ENCODE data around the gene CHST10. TPM values are rescaled to one million over a fixed set of nuclear protein-coding genes. Genes with fewer than 3 reads are reported as not detected.

CHST10 gene
- total RNA-seq, 6 donors from 2014 or later = 2.1 to 14.7 (median 7.9) TPM

- 90 to 93% methylated on average over 8 of the region's 8 CpGs for WGBS, 2 donors
- Histone ChIP-seq H3K36me3 (peaks cover 0 to 51% (median 16%) of the 10 kb centered on the region in 4 donors), H3K27me3 (no peaks in the 10 kb centered on the region), H3K4me1 (no peaks in the 10 kb centered on the region), H3K9me3 (no peaks in the 10 kb centered on the region), H3K27ac (no peak overlapping the region), H3K4me3 (no peak overlapping the region)
- no peak for ATAC-seq (ENCODE audit: low FRiP score in 2 of 2)
- DNase-seq = no peak
- TF ChIP-seq POLR2A (IDR thresholded peaks at IDR 0.05) = no peak
- no peak for TF ChIP-seq EP300 (IDR thresholded peaks at IDR 0.05)
- no peak for TF ChIP-seq POLR2AphosphoS5 (IDR thresholded peaks at IDR 0.05)
- no peak for TF ChIP-seq CTCF (IDR thresholded peaks at IDR 0.05)
Measured at GRCh38 chr2:100392715-100393114, 24.8 kb downstream of the CHST10 start.

- H3K4me3 ChIP-seq = no peak overlapping the region
- H3K4me1 ChIP-seq = no peaks in the 10 kb centered on the region
- H3K27ac ChIP-seq = no peak overlapping the region
- 95 to 97% methylated on average over 20 to 23 of the region's 23 CpGs for WGBS, 2 donors
- peak in 1 of 2 donors; percentile 72 for DNase-seq
- ATAC-seq (ENCODE audit: low FRiP score in 2 of 2) = no peak
- no peaks in the 10 kb centered on the region for H3K9me3 ChIP-seq
- H3K36me3 ChIP-seq = peaks cover 0 to 45% (median 16%) of the 10 kb centered on the region in 4 donors
- TF ChIP-seq EP300 (IDR thresholded peaks at IDR 0.05) (no peak), POLR2AphosphoS5 (IDR thresholded peaks at IDR 0.05) (no peak), CTCF (IDR thresholded peaks at IDR 0.05) (no peak), POLR2A (IDR thresholded peaks at IDR 0.05) (no peak)
- H3K27me3 ChIP-seq = no peaks in the 10 kb centered on the region
Measured at GRCh38 chr2:100391735-100392515, 25.5 kb downstream of the CHST10 start.

- no peak overlapping the region for H3K27ac ChIP-seq
- H3K36me3 ChIP-seq = peaks cover 0 to 29% (median 13%) of the 10 kb centered on the region in 4 donors
- H3K4me1 ChIP-seq = no peaks in the 10 kb centered on the region
- WGBS, 2 donors = 91 to 93% methylated on average over 12 of the region's 12 CpGs
- no peak overlapping the region for H3K4me3 ChIP-seq
- no peaks in the 10 kb centered on the region for H3K9me3 ChIP-seq
- DNase-seq (no peak), ATAC-seq (ENCODE audit: low FRiP score in 2 of 2) (no peak)
- TF ChIP-seq POLR2AphosphoS5 (IDR thresholded peaks at IDR 0.05) (no peak), EP300 (IDR thresholded peaks at IDR 0.05) (no peak), CTCF (IDR thresholded peaks at IDR 0.05) (no peak), POLR2A (IDR thresholded peaks at IDR 0.05) (no peak)
- no peaks in the 10 kb centered on the region for H3K27me3 ChIP-seq
Measured at GRCh38 chr2:100390001-100390940, 27.2 kb downstream of the CHST10 start.

DNA sequence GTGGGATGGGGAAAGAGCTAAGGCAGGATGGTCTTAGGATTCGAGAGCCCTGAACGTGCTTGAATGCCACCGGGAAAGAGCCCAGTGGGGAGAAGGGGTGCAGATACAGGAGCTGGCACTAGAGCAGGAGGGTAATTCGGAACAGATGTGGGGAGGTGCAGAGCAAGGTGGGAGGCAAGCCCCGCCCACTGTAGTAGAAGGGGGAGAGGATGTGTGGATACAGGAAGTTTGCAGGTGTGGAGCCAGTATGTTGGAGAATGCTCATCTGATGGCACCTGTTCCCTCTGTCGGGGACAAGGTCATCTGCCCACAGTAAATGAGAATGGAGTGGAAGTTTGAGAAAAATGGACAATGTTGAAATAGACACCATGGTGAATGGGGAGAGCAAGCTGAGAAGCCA, 28.8 kb downstream of the CHST10 start:
- WGBS, 2 donors = 90 to 92% methylated on average over 6 of the region's 6 CpGs
- Histone ChIP-seq H3K27ac (no peak overlapping the region), H3K27me3 (no peaks in the 10 kb centered on the region), H3K9me3 (no peaks in the 10 kb centered on the region), H3K36me3 (peaks cover 0 to 24% (median 11%) of the 10 kb centered on the region in 4 donors), H3K4me1 (no peaks in the 10 kb centered on the region), H3K4me3 (no peak overlapping the region)
- ATAC-seq (ENCODE audit: low FRiP score in 2 of 2) = no peak
- no peak for TF ChIP-seq POLR2A (IDR thresholded peaks at IDR 0.05)
- no peak for TF ChIP-seq POLR2AphosphoS5 (IDR thresholded peaks at IDR 0.05)
- TF ChIP-seq CTCF (IDR thresholded peaks at IDR 0.05) = no peak
- DNase-seq = no peak
